Measurements from ENCODE around the gene MSGN1.

The MSGN1 gene

GRCh38 chr2:17816396-17817245, at the start of gene MSGN1:
MSGN1 (plus strand) TSS chr2:17816460; CDS start chr2:17816519, 59 bp downstream.
- DNase-seq (ENCODE audit: low spot score): no peak

DNA sequence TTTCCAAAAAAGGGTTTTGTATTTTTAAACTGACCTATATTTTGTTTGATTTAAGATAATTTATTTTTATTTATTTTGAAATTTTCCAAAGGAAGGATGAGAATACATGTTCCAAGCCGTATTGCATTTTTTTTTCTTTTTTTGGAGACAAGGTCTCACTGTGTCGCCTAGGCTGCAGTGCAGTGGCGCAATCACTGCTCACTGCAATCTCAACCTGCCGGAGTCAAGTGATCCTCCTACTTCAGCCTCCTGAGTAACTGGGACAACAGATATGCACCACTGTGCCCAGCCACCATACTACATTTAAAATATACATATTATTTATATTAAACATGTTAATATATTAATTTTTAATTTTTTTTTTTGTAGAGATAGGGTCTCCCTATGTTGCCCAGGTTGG, 47.4 kb upstream of the MSGN1 start:
- DNase-seq (ENCODE audit: low spot score): no peak

DNA sequence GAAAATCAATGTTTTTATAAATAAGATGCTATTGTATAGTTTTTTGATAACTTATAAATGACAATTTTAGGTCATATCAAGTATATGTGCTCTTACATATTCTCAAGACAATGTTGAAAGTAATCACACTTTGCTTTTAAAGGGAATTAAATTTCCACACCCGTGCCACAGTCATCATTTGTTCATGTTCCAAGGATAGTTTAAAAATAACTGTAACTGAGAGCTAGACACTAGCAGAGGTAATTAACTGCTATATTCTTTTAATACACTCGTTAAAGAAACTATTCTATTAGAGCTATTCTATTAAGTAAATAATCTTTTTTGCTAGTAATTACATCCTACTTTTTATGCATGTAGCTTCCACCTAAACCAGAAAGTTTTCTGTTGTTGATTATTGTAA, 44.3 kb upstream of the MSGN1 start:
- no peak for DNase-seq (ENCODE audit: low spot score)

- no peak for DNase-seq (ENCODE audit: low spot score)
Observed at GRCh38 chr2:17772532-17772931, 43.7 kb upstream of the MSGN1 start.

DNA sequence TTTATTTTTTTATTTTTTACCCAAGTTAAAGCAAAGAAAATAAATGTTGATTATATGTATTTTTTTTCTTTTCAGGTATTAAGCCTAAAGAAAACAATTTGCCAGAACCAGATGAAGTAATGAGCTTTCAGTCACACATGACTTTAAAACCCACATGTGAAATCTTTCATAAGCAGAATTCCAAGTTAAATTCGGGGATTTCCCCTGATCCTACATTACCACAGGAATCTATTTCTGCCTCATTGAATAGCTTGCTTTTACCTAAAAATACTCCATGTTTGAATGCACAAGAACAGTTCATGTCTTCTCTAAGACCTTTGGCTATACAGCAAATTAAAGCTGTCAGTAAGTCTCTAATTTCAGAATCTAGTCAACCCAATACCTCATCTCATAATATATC, 35.7 kb upstream of the MSGN1 start:
- no peak for DNase-seq (ENCODE audit: low spot score)

- no peak for DNase-seq (ENCODE audit: low spot score)
Observed at GRCh38 chr2:17781482-17781881, 34.8 kb upstream of the MSGN1 start.

GRCh38 chr2:17786727-17787126, 29.5 kb upstream of the MSGN1 start:
- DNase-seq (ENCODE audit: low spot score): no peak

- no peak for DNase-seq (ENCODE audit: low spot score)
Observed at GRCh38 chr2:17788773-17789172, 27.5 kb upstream of the MSGN1 start.

- DNase-seq (ENCODE audit: low spot score): no peak
Observed at GRCh38 chr2:17790536-17790935, 25.7 kb upstream of the MSGN1 start.

- DNase-seq (ENCODE audit: low spot score): no peak
Observed at GRCh38 chr2:17791121-17791816, 25.0 kb upstream of the MSGN1 start.

DNA sequence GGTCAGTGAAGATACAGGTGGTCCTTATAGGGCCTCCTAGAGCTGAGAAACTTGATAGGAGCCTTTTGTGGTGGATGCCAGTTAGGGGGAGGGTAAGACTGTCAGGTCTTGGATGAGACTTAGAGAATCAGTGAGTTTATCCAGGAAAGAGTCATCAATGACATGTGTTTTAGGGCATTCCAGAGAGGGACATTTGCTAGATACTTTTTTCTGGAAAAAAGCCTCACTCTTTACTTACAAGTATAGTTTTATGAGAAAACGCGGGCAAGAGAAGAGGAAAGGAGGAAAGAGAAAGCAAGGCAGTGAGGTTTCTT, 24.5 kb upstream of the MSGN1 start:
- DNase-seq (ENCODE audit: low spot score): no peak

- peak; percentile 19 for DNase-seq (ENCODE audit: low spot score)
Observed at GRCh38 chr2:17792515-17792914, 23.7 kb upstream of the MSGN1 start.

- no peak for DNase-seq (ENCODE audit: low spot score)
Observed at GRCh38 chr2:17793296-17793695, 23.0 kb upstream of the MSGN1 start.

- DNase-seq (ENCODE audit: low spot score): no peak
Observed at GRCh38 chr2:17793803-17794354, 22.4 kb upstream of the MSGN1 start.

- DNase-seq (ENCODE audit: low spot score): no peak
Observed at GRCh38 chr2:17795309-17795708, 21.0 kb upstream of the MSGN1 start.

GRCh38 chr2:17798338-17798737, 17.9 kb upstream of the MSGN1 start:
- no peak for DNase-seq (ENCODE audit: low spot score)

DNA sequence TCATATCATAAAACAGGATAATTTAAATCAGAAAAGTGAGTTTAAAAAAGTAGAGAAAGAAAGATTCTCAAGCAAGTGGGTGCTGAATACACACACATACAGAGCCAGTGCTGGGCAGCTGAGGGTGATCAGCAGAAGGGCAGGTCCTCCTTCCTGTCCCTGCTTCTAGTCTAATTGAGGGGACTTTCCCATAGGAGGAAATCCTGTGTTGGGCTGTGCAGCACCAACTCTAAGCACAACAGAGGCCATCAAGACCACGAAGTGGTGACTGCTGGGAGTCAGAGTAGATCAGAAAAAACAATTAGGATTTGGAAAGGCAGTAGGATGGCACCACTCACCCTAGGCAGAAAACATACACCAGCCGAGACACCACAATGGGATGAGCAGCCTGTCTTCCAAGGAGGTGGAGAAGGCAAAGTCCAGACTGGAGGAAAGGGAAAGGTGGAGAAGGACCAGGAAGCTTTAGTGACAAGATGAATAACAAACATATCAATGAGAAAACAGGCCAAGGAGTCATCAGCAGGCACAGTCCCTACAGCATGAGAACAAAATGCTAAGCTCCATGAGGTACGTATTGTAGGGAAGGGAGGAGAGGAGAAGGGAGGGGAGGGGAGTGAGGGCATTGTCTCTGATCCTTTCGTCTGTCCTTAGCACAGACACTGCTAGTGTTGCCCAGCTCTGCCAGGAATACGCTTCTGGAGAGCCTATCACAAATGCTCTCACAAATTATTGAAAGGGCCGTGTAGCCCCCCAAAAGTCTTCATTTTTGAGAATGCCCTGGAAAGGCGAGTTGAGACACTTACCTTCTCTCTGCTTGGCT, 16.7 kb upstream of the MSGN1 start:
- DNase-seq (ENCODE audit: low spot score): no peak

DNA sequence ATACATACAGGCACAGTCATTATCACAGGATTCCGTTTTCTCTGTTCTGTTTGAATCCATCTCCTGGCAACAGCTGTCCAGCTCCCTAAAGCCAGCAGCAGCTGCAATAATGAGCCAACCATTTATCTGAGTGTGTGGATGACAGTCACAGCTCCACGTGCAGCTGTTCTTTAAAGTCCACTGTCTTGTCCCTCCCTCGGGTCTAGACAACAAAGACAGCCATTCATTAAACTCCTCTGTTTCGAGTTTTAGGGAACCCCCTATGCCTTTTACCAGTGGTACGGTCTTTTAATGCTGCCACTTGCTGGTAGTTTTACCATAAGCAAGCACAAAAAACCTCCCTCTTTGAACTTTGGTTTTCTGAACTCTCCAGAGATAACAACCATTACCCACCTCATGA, 16.0 kb upstream of the MSGN1 start:
- peak; percentile 55 for DNase-seq (ENCODE audit: low spot score)

- no peak for DNase-seq (ENCODE audit: low spot score)
Observed at GRCh38 chr2:17800693-17801458, 15.4 kb upstream of the MSGN1 start.

DNA sequence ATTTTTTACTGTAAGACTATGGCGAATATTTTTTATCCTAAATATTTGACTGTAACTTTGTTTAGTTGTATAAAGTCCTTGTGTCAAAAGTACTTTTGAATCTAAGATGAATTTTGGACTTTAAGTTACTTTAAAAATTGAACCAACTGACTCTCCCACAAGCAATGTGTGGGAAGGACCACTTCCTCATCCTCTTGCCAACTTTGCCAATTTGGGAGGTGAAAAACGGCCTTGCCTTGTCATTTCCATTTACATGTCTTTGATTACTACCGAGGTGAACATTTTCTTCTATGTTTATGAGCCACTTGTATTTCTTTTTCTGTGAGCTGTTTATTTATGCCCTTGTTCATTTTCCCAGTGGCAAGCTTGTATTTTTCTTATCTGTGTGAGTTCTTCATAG, 12.8 kb upstream of the MSGN1 start:
- DNase-seq (ENCODE audit: low spot score): no peak

- DNase-seq (ENCODE audit: low spot score): no peak
Observed at GRCh38 chr2:17804358-17804757, 11.9 kb upstream of the MSGN1 start.

DNA sequence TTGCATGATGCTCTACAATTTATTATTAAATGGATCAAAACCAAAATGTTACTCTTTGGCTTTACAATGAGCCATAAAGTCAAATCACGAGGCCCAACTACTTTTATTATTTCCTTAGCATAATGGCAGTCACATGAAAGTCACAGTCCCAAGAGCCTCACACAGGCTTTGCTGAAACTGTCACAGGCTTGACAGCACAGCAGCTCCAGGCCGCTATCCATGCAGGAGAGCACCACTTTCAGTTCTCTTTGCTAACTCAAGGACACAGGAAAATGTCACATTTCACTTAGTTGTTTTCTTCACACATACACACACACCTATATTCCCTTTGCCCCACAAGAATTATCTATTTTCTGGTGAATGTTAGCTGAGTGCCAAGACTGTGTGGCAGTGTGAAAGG, 11.1 kb upstream of the MSGN1 start:
- no peak for DNase-seq (ENCODE audit: low spot score)
